Calu3 (cell line): ENCODE results near the gene PHIP. TPM values are rescaled to one million over a fixed set of nuclear protein-coding genes. Genes with fewer than 3 reads are reported as not detected.
"Not testable (repeated sequence)": the region's sequence is repeated elsewhere in the genome, so short reads cannot be mapped to it uniquely, and the experiment has no call there.

Source experiments
- BruUV-seq: library from RNA; stranded (reverse); fragments of 400-500 nt; replicated peaks from 2 replicates; lab custom pipeline; 2021; lab: Mats Ljungman, UMichigan
- CTCF ChIA-PET: fragments of 300-600 bp; sonication (Branson Sonifier 250); formaldehyde crosslinking; loops from one replicate; lab custom pipeline; 2022; ENCODE audit warnings: antibody characterized with exemption; lab: Charles Lee
- DNase-seq: peaks from one replicate; pipeline ENCODE4 v3.0.0; 2022
- H3K27ac Mint-ChIP-seq: one replicate; pipeline ENCODE4 v1.8.0; 2022; ENCODE audit warnings: mixed read lengths; ENCODE audit not compliant: unreplicated experiment
- H3K27me3 Mint-ChIP-seq: one replicate; pipeline ENCODE4 v1.8.0; 2022; ENCODE audit warnings: mixed read lengths; ENCODE audit not compliant: unreplicated experiment
- H3K36me3 Mint-ChIP-seq: one replicate; pipeline ENCODE4 v1.8.0; 2022; ENCODE audit warnings: mild to moderate bottlenecking, moderate library complexity, mixed read lengths; ENCODE audit not compliant: insufficient read depth, unreplicated experiment
- H3K4me1 Mint-ChIP-seq: one replicate; pipeline ENCODE4 v1.8.0; 2022; ENCODE audit warnings: mild to moderate bottlenecking, low read depth, mixed read lengths; ENCODE audit not compliant: unreplicated experiment
- H3K4me3 Mint-ChIP-seq: one replicate; pipeline ENCODE4 v1.8.0; 2022; ENCODE audit warnings: mild to moderate bottlenecking, low read depth, moderate library complexity, mixed read lengths; ENCODE audit not compliant: unreplicated experiment
- H3K9me3 Mint-ChIP-seq: one replicate; pipeline ENCODE4 v1.8.0; 2022; ENCODE audit warnings: low read depth, mixed read lengths; ENCODE audit not compliant: unreplicated experiment
- CTCF ChIP-seq: fragments of 200-600 bp; IDR thresholded peaks from one replicate; pipeline ENCODE4 v1.8.0; 2022; ENCODE audit warnings: antibody characterized with exemption; ENCODE audit not compliant: unreplicated experiment
- intact Hi-C: fragments of 100-400 bp; cut with micrococcal nuclease; formaldehyde crosslinking; loops from one replicate; pipeline ENCODE4 v1.10.0; 2022; ENCODE audit not compliant: unreplicated experiment
- total RNA-seq: library from RNA; stranded (reverse); gene quantifications from 2 replicates; pipeline ENCODE4 v1.2.3, GENCODE V29; 2022

The PHIP gene
- total RNA-seq, 1 experiment from 2014 or later = 50.8 TPM

GRCh38 chr6:78936515-78936914 is 141.5 kb downstream of the PHIP start:
- Mint-ChIP-seq H3K27ac (no peak overlapping the region), H3K4me3 (no peak overlapping the region), H3K4me1 (no peaks in the 10 kb centered on the region), H3K36me3 (peaks cover 12% of the 10 kb centered on the region), H3K9me3 (no peaks in the 10 kb centered on the region), H3K27me3 (no peaks in the 10 kb centered on the region)
- no peak for DNase-seq
- TF ChIP-seq CTCF = no peak
- BruUV-seq = no TSS peak
- intact Hi-C loops = no loop called here
- CTCF ChIA-PET = no interaction called here

GRCh38 chr6:78935553-78935952 is 142.5 kb downstream of the PHIP start:
- CTCF ChIA-PET = no interaction called here
- H3K4me3 Mint-ChIP-seq = no peak overlapping the region
- intact Hi-C loops = no loop called here
- TF ChIP-seq CTCF = no peak
- no peak overlapping the region for H3K27ac Mint-ChIP-seq
- H3K4me1 Mint-ChIP-seq = no peaks in the 10 kb centered on the region
- no TSS peak for BruUV-seq
- DNase-seq = no peak
- H3K9me3 Mint-ChIP-seq = no peaks in the 10 kb centered on the region
- H3K27me3 Mint-ChIP-seq = no peaks in the 10 kb centered on the region
- H3K36me3 Mint-ChIP-seq = peaks cover 5% of the 10 kb centered on the region

GRCh38 chr6:78925317-78925716 is 152.7 kb downstream of the PHIP start:
- CTCF ChIA-PET = no interaction called here
- Mint-ChIP-seq H3K4me3 (no peak overlapping the region), H3K4me1 (no peaks in the 10 kb centered on the region), H3K27me3 (no peaks in the 10 kb centered on the region), H3K27ac (no peak overlapping the region), H3K36me3 (no peaks in the 10 kb centered on the region), H3K9me3 (peaks cover 13% of the 10 kb centered on the region)
- DNase-seq = no peak
- BruUV-seq = no TSS peak
- intact Hi-C loops = no loop called here
- TF ChIP-seq CTCF = no peak

- DNase-seq, CTCF ChIA-PET, H3K4me3 Mint-ChIP-seq, H3K4me1 Mint-ChIP-seq, BruUV-seq, H3K27ac Mint-ChIP-seq, intact Hi-C loops, H3K36me3 Mint-ChIP-seq, H3K27me3 Mint-ChIP-seq: not testable (repeated sequence)
- peaks cover 18% of the 10 kb centered on the region for H3K9me3 Mint-ChIP-seq
These were observed 156.9 kb downstream of the PHIP start for GRCh38 chr6:78921168-78921567.

GRCh38 chr6:78917788-78918187 is 160.3 kb downstream of the PHIP start:
- H3K9me3 Mint-ChIP-seq = peaks cover 10% of the 10 kb centered on the region
- no peak for TF ChIP-seq CTCF
- H3K4me1 Mint-ChIP-seq = no peaks in the 10 kb centered on the region
- DNase-seq = no peak
- BruUV-seq = no TSS peak
- no peak overlapping the region for H3K4me3 Mint-ChIP-seq
- no peak overlapping the region for H3K27ac Mint-ChIP-seq
- no peaks in the 10 kb centered on the region for H3K27me3 Mint-ChIP-seq
- no peaks in the 10 kb centered on the region for H3K36me3 Mint-ChIP-seq
- intact Hi-C loops = no loop called here
- CTCF ChIA-PET = no interaction called here
